GM18909 (cell line): ENCODE results near the gene BOLA1.
A peak's percentile ranks its signal among the peaks of the same experiment; 100 is the strongest.
"Not testable (repeated sequence)": the region's sequence is repeated elsewhere in the genome, so short reads cannot be mapped to it uniquely, and the experiment has no call there.

Experiments
- ATAC-seq: cut with Tn5 transposase; IDR thresholded peaks from one replicate; pipeline ENCODE4 v1.9.1; 2021; ENCODE audit warnings: mild to moderate bottlenecking; ENCODE audit not compliant: unreplicated experiment, poor library complexity

The BOLA1 gene

GRCh38 chr1:149886396-149887195, 12.8 kb upstream of the BOLA1 start:
- peak; percentile 65 for ATAC-seq

- not testable (repeated sequence) for ATAC-seq
These were observed 12.2 kb upstream of the BOLA1 start for GRCh38 chr1:149887196-149887455.

GRCh38 chr1:149887456-149888246, 11.7 kb upstream of the BOLA1 start:
- ATAC-seq, result peak; percentile 47

GRCh38 chr1:149888247-149888998, 10.9 kb upstream of the BOLA1 start:
- peak; percentile 28 for ATAC-seq

- ATAC-seq, result no peak
These were observed 10.4 kb upstream of the BOLA1 start for GRCh38 chr1:149888999-149889289.

GRCh38 chr1:149896575-149896974, 2.8 kb upstream of the BOLA1 start:
- no peak for ATAC-seq

GRCh38 chr1:149903836-149904491, 4.6 kb downstream of the BOLA1 start:
- no peak for ATAC-seq

GRCh38 chr1:149906570-149907075, 7.3 kb downstream of the BOLA1 start:
- no peak for ATAC-seq

GRCh38 chr1:149914545-149914944, 15.2 kb downstream of the BOLA1 start:
- no peak for ATAC-seq

- ATAC-seq, result no peak
These were observed 16.2 kb downstream of the BOLA1 start for GRCh38 chr1:149915429-149916192.

GRCh38 chr1:149916193-149916897, 17.0 kb downstream of the BOLA1 start:
- no peak for ATAC-seq

- no peak for ATAC-seq
These were observed 17.5 kb downstream of the BOLA1 start for GRCh38 chr1:149916898-149917252.

GRCh38 chr1:149917571-149918144, 18.3 kb downstream of the BOLA1 start, which contains the start of gene SV2A:
SV2A (minus strand) TSS chr1:149917844; CDS start chr1:149913840, 4,004 bp downstream.
- no peak for ATAC-seq

- no peak for ATAC-seq
These were observed 24.3 kb downstream of the BOLA1 start for GRCh38 chr1:149923626-149924025.

GRCh38 chr1:149925345-149925744, 26.0 kb downstream of the BOLA1 start:
- no peak for ATAC-seq

GRCh38 chr1:149925751-149926150, 26.4 kb downstream of the BOLA1 start:
- ATAC-seq, result no peak

GRCh38 chr1:149926296-149926695, 26.9 kb downstream of the BOLA1 start:
- ATAC-seq, result no peak

- ATAC-seq, result no peak
These were observed 27.7 kb downstream of the BOLA1 start for GRCh38 chr1:149927056-149927562.
